ENCODE data around the gene CMIP.

Gene CMIP

GRCh38 chr16:81587626-81588160, 143.1 kb downstream of the CMIP start:
- no peak for DNase-seq (ENCODE audit: low read depth)

- no peak for DNase-seq (ENCODE audit: low read depth)
Observed at GRCh38 chr16:81588326-81589081, 143.9 kb downstream of the CMIP start.

GRCh38 chr16:81589975-81590650, 145.5 kb downstream of the CMIP start:
- DNase-seq (ENCODE audit: low read depth): no peak

- DNase-seq (ENCODE audit: low read depth): no peak
Observed at GRCh38 chr16:81590714-81591544, 146.3 kb downstream of the CMIP start.

- no peak for DNase-seq (ENCODE audit: low read depth)
Observed at GRCh38 chr16:81591545-81591870, 146.9 kb downstream of the CMIP start.

- no peak for DNase-seq (ENCODE audit: low read depth)
Observed at GRCh38 chr16:81592353-81592866, 147.8 kb downstream of the CMIP start.

- DNase-seq (ENCODE audit: low read depth): no peak
Observed at GRCh38 chr16:81593481-81593880, 148.9 kb downstream of the CMIP start.

GRCh38 chr16:81595629-81596292, 151.2 kb downstream of the CMIP start:
- peak; percentile 40 for DNase-seq (ENCODE audit: low read depth)

- no peak for DNase-seq (ENCODE audit: low read depth)
Observed at GRCh38 chr16:81597079-81597658, 152.6 kb downstream of the CMIP start.

GRCh38 chr16:81598083-81598482, 153.5 kb downstream of the CMIP start:
- DNase-seq (ENCODE audit: low read depth): no peak

- DNase-seq (ENCODE audit: low read depth): no peak
Observed at GRCh38 chr16:81599034-81599744, 154.6 kb downstream of the CMIP start.

GRCh38 chr16:81600275-81600674, 155.7 kb downstream of the CMIP start:
- peak; percentile 86 for DNase-seq (ENCODE audit: low read depth)

GRCh38 chr16:81601008-81601428, 156.4 kb downstream of the CMIP start:
- peak; percentile 73 for DNase-seq (ENCODE audit: low read depth)

- DNase-seq (ENCODE audit: low read depth): no peak
Observed at GRCh38 chr16:81601601-81602255, 157.1 kb downstream of the CMIP start.

- DNase-seq (ENCODE audit: low read depth): no peak
Observed at GRCh38 chr16:81602256-81602776, 157.7 kb downstream of the CMIP start.

- DNase-seq (ENCODE audit: low read depth): no peak
Observed at GRCh38 chr16:81602792-81603191, 158.2 kb downstream of the CMIP start.

GRCh38 chr16:81604960-81605383, 160.4 kb downstream of the CMIP start:
- DNase-seq (ENCODE audit: low read depth): peak; percentile 86

- DNase-seq (ENCODE audit: low read depth): no peak
Observed at GRCh38 chr16:81606039-81606438, 161.4 kb downstream of the CMIP start.

GRCh38 chr16:81607006-81607405, 162.4 kb downstream of the CMIP start:
- DNase-seq (ENCODE audit: low read depth): no peak

Data from ELR (cell line).